Neural cell (in vitro differentiated cells): ENCODE data around the gene ARHGAP24.

Experiments used
- CTCF ChIP-seq: fragments of 450-650 bp; IDR thresholded peaks from 2 replicates; pipeline ENCODE4 v1.5.1; 2014; ENCODE audit warnings: antibody characterized with exemption, mild to moderate bottlenecking, moderate library complexity; ENCODE audit not compliant: poor library complexity, severe bottlenecking
- EP300 ChIP-seq: fragments of 450-650 bp; conservative IDR thresholded peaks from 2 replicates; pipeline ENCODE4 v1.6.1; 2014; ENCODE audit warnings: antibody characterized with exemption, mild to moderate bottlenecking, moderate library complexity; ENCODE audit not compliant: poor library complexity, severe bottlenecking
- EZH2 ChIP-seq: fragments of 200-600, 300-800 bp; shearing (Covaris generic), sonication (generic); IDR thresholded peaks from 2 replicates; pipeline ENCODE4 v1.6.1; 2014; ENCODE audit warnings: antibody characterized with exemption, low read length, borderline replicate concordance, mild to moderate bottlenecking; ENCODE audit not compliant: insufficient read depth, poor library complexity, severe bottlenecking
- POLR2AphosphoS5 ChIP-seq: IDR thresholded peaks from 2 replicates; pipeline ENCODE4 v1.6.1; 2012
- REST ChIP-seq: IDR thresholded peaks from 2 replicates; pipeline ENCODE4 v1.6.1; 2012; ENCODE audit warnings: borderline replicate concordance

- TF ChIP-seq CTCF (peak; percentile 25), REST (no peak), EZH2 (no peak), EP300 (no peak), POLR2AphosphoS5 (peak; percentile 13)
Observed at GRCh38 chr4:85826060-85826678, 351.2 kb downstream of the ARHGAP24 start.
